Neuron (in vitro differentiated cells): ENCODE data around the gene TC2N.
"Not testable (repeated sequence)": the region's sequence is repeated elsewhere in the genome, so short reads cannot be mapped to it uniquely, and the experiment has no call there.

ENCODE experiments used
- H2AFZ ChIP-seq: one replicate; pipeline ENCODE4 v1.6.1; 2013; ENCODE audit warnings: low read depth, mild to moderate bottlenecking, inconsistent platforms, low read length, moderate library complexity
- H3K27me3 ChIP-seq: one replicate; pipeline ENCODE4 v1.6.1; 2013; ENCODE audit warnings: low read length; ENCODE audit not compliant: insufficient read depth
- H3K36me3 ChIP-seq: one replicate; pipeline ENCODE4 v1.6.1; 2013; ENCODE audit warnings: low read length; ENCODE audit not compliant: insufficient read depth
- H3K4me1 ChIP-seq: one replicate; pipeline ENCODE4 v1.6.1; 2013; ENCODE audit warnings: low read length; ENCODE audit not compliant: insufficient read depth
- H3K4me3 ChIP-seq: 2 replicates; pipeline ENCODE4 v1.5.1; 2013; ENCODE audit warnings: mild to moderate bottlenecking, low read length, moderate library complexity
- H3K9me3 ChIP-seq: one replicate; pipeline ENCODE4 v1.6.1; 2013; ENCODE audit warnings: low read length

The TC2N gene

DNA sequence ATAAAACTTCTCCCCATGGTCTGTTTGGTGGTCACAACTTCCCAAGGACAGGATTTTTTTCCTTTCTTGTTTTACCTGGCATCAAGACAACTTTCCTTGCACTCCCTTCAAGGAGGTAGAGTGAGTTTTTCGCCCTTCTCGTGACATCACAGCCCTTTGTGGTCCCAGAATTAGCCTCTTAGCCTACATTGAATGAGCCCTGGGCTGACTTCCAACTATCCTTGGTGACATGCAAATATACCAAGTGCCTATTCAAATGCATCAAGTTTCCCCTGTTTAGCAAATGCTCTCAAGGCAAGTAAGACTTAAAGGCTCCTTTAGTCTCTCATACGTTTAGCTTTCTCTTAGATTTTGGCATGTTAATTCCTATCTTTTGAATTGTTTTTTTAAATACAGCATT, 36.6 kb downstream of the TC2N start:
- H3K36me3 ChIP-seq: no peaks in the 10 kb centered on the region
- H3K4me3 ChIP-seq: no peak overlapping the region
- no peaks in the 10 kb centered on the region for H3K4me1 ChIP-seq
- H3K27me3 ChIP-seq: peaks cover 26% of the 10 kb centered on the region
- H2AFZ ChIP-seq: no peak overlapping the region
- H3K9me3 ChIP-seq: no peaks in the 10 kb centered on the region

DNA sequence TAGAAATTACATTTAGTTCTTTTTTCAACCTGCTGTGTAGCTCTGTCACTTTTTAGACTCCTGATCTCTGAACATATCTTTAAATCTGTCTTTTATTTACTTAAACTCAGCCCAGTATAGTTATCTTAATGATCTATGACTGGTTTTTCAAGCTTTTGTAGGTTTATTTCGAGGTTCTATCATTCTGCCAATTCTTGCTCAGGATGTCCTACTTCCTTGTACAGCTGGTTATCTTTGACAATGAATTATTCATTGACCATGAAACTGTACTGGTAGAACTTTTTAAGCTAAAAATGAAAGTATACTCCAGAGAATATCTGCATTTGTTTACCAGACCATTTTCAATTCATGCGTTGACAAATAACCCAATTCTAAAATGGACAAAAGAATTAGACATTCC, 37.8 kb downstream of the TC2N start:
- no peaks in the 10 kb centered on the region for H3K9me3 ChIP-seq
- H2AFZ ChIP-seq: no peak overlapping the region
- H3K27me3 ChIP-seq: peaks cover 13% of the 10 kb centered on the region
- H3K4me1 ChIP-seq: no peaks in the 10 kb centered on the region
- H3K36me3 ChIP-seq: no peaks in the 10 kb centered on the region
- no peak overlapping the region for H3K4me3 ChIP-seq

GRCh38 chr14:91827746-91828145, 39.6 kb downstream of the TC2N start:
- Histone ChIP-seq H3K4me1 (no peaks in the 10 kb centered on the region), H3K4me3 (no peak overlapping the region), H3K9me3 (no peaks in the 10 kb centered on the region), H3K36me3 (no peaks in the 10 kb centered on the region), H3K27me3 (peaks cover under 1% of the 10 kb centered on the region), H2AFZ (no peak overlapping the region)

GRCh38 chr14:91817566-91818325, 49.6 kb downstream of the TC2N start:
- Histone ChIP-seq H3K9me3 (no peaks in the 10 kb centered on the region), H3K4me3 (no peak overlapping the region), H3K36me3 (no peaks in the 10 kb centered on the region), H3K4me1 (no peaks in the 10 kb centered on the region), H3K27me3 (no peaks in the 10 kb centered on the region), H2AFZ (no peak overlapping the region)

DNA sequence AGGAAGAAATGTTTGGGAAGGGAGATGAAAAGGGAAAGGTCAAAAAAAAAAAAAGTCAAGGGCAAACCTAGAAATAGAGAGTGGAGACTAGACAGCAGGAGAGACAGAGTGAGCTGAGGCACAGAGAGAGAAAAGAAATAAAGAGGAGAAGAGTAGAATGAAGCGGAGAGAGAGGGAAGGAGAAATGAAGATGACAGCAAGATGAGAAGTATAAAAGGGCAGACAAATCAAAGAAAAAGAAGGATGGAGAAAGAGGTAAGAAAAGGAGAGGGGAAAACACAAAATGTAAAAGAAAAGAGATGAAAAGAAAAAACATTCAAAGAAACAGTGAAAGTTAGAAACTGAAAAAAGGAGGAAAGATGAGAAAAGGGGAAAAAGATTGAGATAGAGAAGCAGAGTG, 53.0 kb downstream of the TC2N start:
- Histone ChIP-seq H3K4me1 (no peaks in the 10 kb centered on the region), H2AFZ (no peak overlapping the region), H3K27me3 (peaks cover 3% of the 10 kb centered on the region), H3K36me3 (no peaks in the 10 kb centered on the region), H3K4me3 (no peak overlapping the region), H3K9me3 (no peaks in the 10 kb centered on the region)

GRCh38 chr14:91810699-91811098, 56.6 kb downstream of the TC2N start:
- Histone ChIP-seq H3K9me3 (peaks cover 4% of the 10 kb centered on the region), H3K36me3 (no peaks in the 10 kb centered on the region), H3K27me3 (peaks cover 3% of the 10 kb centered on the region), H3K4me3 (no peak overlapping the region), H2AFZ (no peak overlapping the region), H3K4me1 (no peaks in the 10 kb centered on the region)

DNA sequence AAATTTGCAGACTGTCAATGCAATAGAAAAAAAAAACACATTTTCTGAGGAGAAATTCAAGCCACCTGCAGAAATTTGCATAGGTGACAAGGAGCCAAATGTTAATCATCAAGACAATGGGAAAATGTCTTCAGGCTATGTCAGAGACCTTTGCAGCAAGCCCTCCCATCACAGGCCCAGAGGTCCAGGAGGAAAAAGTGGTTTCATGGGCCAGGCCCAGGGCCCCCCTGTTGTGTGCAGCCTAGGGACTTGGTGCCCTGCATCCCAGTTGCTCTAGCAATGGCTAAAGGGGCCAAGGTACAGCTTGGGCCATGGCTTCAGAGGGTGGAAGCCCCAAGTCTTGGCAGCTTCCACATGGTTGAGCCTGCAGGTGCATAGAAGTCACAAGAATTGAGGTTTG, 60.6 kb downstream of the TC2N start:
- no peaks in the 10 kb centered on the region for H3K36me3 ChIP-seq
- H3K4me1 ChIP-seq: no peaks in the 10 kb centered on the region
- no peak overlapping the region for H2AFZ ChIP-seq

GRCh38 chr14:91806094-91806493, 61.2 kb downstream of the TC2N start:
- H2AFZ ChIP-seq, H3K4me1 ChIP-seq, H3K36me3 ChIP-seq, H3K27me3 ChIP-seq, H3K4me3 ChIP-seq, H3K9me3 ChIP-seq: not testable (repeated sequence)

More for the DNA sequence above, 60.6 kb downstream of the TC2N start:
- H3K4me3 ChIP-seq: no peak overlapping the region
- peaks cover 4% of the 10 kb centered on the region for H3K9me3 ChIP-seq
- H3K27me3 ChIP-seq: peaks cover 3% of the 10 kb centered on the region

GRCh38 chr14:91805659-91806058, 61.7 kb downstream of the TC2N start:
- no peak overlapping the region for H3K4me3 ChIP-seq

DNA sequence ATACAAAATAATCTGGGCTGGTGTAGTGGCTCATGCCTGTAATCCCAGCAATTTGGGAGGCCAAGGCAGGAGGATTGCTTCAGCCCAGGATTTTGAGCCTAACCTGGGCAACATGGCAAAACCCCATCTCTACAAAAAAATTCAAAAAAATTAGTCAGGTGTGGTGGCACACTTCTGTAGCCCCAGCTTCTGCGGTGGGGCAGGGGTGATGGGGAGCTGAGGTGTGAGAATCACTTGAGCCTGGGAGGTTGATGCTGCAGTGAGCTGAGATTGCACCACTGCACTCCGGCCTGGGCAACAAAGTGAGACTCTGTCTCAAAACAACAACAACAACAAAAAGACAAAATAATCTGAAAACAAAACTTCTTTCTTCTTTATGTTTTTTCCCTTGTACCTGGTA, 66.0 kb downstream of the TC2N start:
- no peak overlapping the region for H3K4me3 ChIP-seq

More at GRCh38 chr14:91805659-91806058, 61.7 kb downstream of the TC2N start:
- Histone ChIP-seq H3K36me3 (no peaks in the 10 kb centered on the region), H2AFZ (no peak overlapping the region), H3K9me3 (peaks cover 4% of the 10 kb centered on the region), H3K27me3 (peaks cover 3% of the 10 kb centered on the region), H3K4me1 (no peaks in the 10 kb centered on the region)

DNA sequence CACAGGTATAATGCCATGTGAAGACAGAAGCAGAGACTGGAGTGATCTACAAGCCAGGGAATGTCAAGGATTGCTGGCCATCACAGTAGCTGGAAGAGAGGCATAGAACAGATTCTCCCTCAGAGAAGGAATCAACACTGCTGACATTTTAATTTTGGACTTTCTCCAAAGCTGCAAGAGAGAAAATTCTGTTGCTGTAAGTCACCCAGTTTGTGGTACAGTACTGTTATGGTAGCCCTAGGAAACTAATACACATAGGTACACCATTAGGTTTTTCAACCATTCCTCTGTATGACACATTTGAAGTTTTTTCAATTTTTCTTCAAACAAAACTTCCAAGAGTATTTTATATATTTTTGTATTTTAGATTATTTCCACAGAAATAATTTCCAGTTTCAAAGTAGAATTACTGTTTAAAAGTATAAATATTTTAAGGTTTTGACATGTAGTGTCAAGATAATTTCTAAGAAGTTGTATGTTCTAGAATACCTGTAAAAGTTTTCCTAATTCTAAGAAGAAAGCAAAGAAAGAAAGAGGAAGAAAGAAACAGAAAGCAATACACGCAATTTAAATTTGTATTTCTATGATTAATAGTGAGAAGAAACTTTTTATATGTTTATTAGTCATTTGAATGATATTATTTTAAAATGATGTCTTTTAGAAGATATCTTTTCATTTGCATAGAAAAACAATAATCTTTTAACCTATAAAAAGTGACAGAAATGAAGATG, 70.6 kb downstream of the TC2N start:
- Histone ChIP-seq H3K4me3 (no peak overlapping the region), H3K36me3 (no peaks in the 10 kb centered on the region), H3K27me3 (no peaks in the 10 kb centered on the region), H3K9me3 (no peaks in the 10 kb centered on the region), H2AFZ (no peak overlapping the region), H3K4me1 (no peaks in the 10 kb centered on the region)

More for the DNA sequence above, 66.0 kb downstream of the TC2N start:
- Histone ChIP-seq H2AFZ (no peak overlapping the region), H3K9me3 (no peaks in the 10 kb centered on the region), H3K27me3 (no peaks in the 10 kb centered on the region), H3K36me3 (no peaks in the 10 kb centered on the region), H3K4me1 (no peaks in the 10 kb centered on the region)

GRCh38 chr14:91793704-91794103, 73.6 kb downstream of the TC2N start:
- no peaks in the 10 kb centered on the region for H3K9me3 ChIP-seq
- no peak overlapping the region for H3K4me3 ChIP-seq
- no peaks in the 10 kb centered on the region for H3K36me3 ChIP-seq
- no peaks in the 10 kb centered on the region for H3K27me3 ChIP-seq
- peak overlapping the region; percentile 36 for H2AFZ ChIP-seq
- H3K4me1 ChIP-seq: no peaks in the 10 kb centered on the region

DNA sequence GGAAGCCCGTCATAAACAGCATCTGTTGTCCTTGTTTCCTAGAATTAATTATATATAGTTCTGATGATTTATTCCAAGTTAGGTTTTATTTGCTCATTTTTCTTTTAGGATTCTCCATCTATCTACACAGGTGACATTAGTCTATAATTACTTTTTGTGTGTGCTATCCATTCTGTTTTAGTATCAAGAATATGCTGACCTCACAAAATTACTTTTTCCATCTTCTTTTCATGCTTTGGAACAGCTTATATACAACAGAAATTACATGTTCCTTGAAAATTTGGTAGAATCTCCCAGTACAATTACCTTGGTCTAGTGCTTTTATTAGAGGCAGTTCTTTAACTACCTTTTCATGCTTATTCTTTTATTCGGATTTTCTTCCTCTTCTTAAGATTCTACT, 81.1 kb downstream of the TC2N start:
- peaks cover 3% of the 10 kb centered on the region for H3K27me3 ChIP-seq
- no peaks in the 10 kb centered on the region for H3K4me1 ChIP-seq
- no peaks in the 10 kb centered on the region for H3K9me3 ChIP-seq
- no peaks in the 10 kb centered on the region for H3K36me3 ChIP-seq
- no peak overlapping the region for H2AFZ ChIP-seq
- H3K4me3 ChIP-seq: no peak overlapping the region
